GM18867 (cell line): ENCODE measurements around the gene PLS3.
A peak's percentile ranks its signal among the peaks of the same experiment; 100 is the strongest.
"Not testable (repeated sequence)": the region's sequence is repeated elsewhere in the genome, so short reads cannot be mapped to it uniquely, and the experiment has no call there.

ENCODE experiments used
- ATAC-seq: cut with Tn5 transposase; IDR thresholded peaks from one replicate; pipeline ENCODE4 v1.9.1; 2021; ENCODE audit warnings: mild to moderate bottlenecking, moderate library complexity; ENCODE audit not compliant: unreplicated experiment

The PLS3 gene, protein sequence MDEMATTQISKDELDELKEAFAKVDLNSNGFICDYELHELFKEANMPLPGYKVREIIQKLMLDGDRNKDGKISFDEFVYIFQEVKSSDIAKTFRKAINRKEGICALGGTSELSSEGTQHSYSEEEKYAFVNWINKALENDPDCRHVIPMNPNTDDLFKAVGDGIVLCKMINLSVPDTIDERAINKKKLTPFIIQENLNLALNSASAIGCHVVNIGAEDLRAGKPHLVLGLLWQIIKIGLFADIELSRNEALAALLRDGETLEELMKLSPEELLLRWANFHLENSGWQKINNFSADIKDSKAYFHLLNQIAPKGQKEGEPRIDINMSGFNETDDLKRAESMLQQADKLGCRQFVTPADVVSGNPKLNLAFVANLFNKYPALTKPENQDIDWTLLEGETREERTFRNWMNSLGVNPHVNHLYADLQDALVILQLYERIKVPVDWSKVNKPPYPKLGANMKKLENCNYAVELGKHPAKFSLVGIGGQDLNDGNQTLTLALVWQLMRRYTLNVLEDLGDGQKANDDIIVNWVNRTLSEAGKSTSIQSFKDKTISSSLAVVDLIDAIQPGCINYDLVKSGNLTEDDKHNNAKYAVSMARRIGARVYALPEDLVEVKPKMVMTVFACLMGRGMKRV

GRCh38 chrX:115560978-115561604 lies at the start of gene PLS3:
PLS3 (plus strand) TSS chrX:115561174; CDS start chrX:115610251, 49,077 bp downstream.
- ATAC-seq: peak; percentile 65

- ATAC-seq: no peak
These were observed 42.9 kb upstream of the PLS3 start for GRCh38 chrX:115518113-115518512.

- no peak for ATAC-seq
These were observed 39.2 kb upstream of the PLS3 start for GRCh38 chrX:115521741-115522140.

DNA sequence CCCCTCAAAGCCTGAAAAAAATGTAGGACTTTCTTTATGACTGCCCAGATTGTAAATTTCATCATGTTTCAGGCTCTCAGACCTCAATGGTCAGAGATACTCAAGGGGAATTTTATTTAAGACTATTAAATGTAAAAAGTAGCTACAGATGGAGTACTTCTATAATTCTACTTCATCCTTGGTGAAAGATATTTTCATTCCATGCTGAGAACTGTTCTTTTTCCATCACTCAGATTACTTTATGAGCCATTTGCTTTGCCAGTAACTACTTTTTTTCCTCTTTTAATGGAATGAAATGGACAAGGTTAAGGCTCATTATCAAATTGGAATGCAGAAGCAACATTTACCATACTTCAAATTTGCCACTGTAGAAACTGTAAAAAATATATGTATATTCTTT lies 38.0 kb upstream of the PLS3 start:
- ATAC-seq: no peak

GRCh38 chrX:115525486-115525885 lies 35.5 kb upstream of the PLS3 start:
- no peak for ATAC-seq

- no peak for ATAC-seq
These were observed 29.1 kb upstream of the PLS3 start for GRCh38 chrX:115531818-115532403.

GRCh38 chrX:115533485-115533884 lies 27.5 kb upstream of the PLS3 start:
- ATAC-seq: no peak

DNA sequence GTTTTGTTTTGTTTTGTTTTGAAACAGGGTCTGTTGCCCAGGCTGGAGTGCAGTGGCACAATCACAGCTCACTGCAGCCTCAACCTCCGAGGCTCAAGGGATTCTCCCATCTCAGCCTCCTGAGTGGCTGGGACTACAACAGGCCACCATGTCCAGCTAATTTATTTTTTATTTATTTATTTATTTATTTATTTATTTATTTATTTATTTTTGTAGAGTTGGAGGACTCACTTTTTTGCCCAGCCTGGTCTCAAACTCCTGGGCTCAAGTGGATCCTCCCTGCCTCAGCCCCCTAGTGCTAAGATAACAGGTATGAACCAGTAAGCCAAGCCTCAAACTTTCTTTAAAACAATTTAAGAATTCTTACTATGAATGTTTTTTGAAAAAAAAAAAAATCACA lies 26.6 kb upstream of the PLS3 start:
- no peak for ATAC-seq

- no peak for ATAC-seq
These were observed 25.6 kb upstream of the PLS3 start for GRCh38 chrX:115535421-115535820.

GRCh38 chrX:115535844-115536243 lies 25.1 kb upstream of the PLS3 start:
- ATAC-seq: no peak

GRCh38 chrX:115539841-115540240 lies 21.1 kb upstream of the PLS3 start:
- ATAC-seq: no peak

GRCh38 chrX:115541045-115541444 lies 19.9 kb upstream of the PLS3 start:
- not testable (repeated sequence) for ATAC-seq

DNA sequence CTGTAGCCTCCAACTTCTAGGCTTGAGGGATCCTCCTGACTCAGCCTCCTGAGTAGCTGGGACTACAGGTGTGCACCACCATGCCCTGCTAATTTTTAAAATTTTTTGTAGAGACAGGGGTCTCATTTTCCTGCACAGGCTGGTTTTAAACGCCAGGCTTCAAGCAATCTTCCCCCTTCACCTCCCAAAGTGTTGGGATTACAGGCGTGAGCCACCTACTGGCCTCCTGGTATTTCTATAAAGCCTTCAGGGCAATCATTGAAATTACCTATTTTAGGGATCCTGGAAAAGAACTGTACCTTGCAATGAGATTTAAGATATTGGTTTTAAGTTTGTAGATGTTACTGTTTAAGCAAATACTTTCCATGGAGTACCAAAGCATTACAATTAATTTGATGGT lies 13.5 kb upstream of the PLS3 start:
- ATAC-seq: no peak

GRCh38 chrX:115549008-115549407 lies 12.0 kb upstream of the PLS3 start:
- ATAC-seq: peak; percentile 66

- no peak for ATAC-seq
These were observed 7.8 kb upstream of the PLS3 start for GRCh38 chrX:115553171-115553570.

GRCh38 chrX:115559672-115560071 lies 1.3 kb upstream of the PLS3 start:
- ATAC-seq: no peak

DNA sequence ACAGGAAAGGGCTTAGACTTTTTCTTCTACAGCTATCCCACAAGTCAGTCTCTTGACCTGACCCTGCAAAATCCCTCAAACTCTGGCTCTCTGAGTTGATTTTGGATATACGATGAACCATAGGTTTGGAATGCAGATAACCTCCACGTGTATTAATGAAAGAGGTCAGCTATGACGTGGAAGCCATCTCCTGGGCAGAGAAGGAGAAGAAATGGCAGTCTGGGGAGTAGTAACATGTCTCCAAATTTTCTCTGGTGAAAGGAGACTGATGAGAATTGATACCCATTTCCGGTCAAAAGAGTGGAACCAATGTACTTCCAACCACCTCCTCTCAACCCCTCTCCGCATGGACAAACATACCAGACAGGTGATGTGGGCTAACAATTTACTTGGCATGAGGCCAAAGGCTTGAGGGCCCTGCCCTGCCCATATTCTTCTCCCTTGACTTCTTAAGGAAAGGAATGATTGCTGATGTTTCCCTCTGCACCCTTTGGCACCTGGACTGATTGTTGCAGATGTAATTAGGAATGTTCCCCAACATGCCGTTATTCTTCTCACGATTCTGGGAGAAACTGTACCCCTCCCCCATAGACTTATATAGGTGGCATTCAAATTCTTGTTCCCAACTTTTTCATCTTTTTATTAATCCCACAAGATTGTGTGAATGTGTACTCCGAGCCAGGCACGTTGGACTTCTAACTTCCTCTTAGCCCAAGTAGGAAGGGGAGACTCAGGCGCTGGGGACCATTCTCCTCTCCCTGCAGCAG lies 580 bp upstream of the PLS3 start:
- no peak for ATAC-seq

DNA sequence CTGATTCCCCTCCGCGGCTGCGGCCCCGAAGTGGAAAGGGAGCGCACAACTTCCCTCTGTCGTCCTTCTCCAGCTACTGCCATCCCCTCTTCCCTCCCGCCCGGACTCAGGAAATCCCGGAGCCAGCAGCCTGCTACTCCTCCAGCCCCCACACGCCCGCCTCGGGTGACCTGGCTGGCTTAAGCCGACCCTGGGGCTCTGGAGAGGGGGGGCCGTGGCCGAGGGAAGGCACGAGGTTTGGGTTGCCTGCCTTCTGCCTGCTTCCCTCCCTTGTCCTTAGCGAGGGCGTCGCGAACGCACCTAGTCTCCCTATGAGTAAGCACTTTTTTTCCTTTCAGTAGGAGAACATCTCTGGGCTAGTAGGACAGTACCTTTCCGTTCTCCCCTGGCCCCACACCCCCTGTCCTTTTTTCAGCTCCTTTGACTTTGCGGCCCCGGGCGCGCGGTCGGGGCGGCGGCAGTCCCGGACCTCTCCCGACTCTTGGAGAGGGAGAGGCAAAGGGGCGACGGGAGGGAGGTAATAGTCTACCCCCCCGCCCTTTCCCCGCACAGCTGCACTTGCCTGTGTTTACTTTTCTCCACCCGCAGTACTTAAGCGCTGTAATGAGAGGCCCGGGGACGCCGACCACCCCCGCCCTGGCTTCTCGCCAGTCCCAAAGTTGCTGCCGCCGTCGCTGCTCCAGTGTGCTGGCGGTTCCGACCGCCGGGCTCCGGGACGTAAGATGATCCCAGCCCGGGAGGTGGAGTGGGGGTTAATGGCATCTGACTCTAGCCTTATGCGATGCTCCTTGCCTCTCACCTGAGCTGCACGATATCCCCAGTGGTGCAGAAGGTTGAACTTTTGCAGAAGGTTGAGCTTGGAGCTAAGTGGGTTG lies 868 bp downstream of the PLS3 start:
- ATAC-seq: peak; percentile 20

DNA sequence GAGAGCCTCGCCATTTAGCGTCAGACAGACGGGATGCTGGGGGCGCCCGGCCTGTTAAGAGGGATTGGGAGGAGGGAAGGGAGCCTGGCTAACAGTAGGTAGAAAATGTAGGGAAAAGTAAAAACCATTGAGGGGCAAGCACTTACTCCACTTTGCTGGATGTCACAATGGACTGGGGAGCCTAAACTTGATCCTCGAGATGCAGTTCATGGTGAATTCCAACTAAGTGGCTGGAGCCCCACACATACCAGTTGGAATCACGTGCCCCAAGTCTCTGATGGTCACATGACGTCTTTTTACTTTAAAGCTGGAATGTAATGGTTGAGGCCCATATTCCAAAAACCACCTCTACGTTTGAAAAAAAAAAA lies 1.5 kb downstream of the PLS3 start:
- no peak for ATAC-seq

DNA sequence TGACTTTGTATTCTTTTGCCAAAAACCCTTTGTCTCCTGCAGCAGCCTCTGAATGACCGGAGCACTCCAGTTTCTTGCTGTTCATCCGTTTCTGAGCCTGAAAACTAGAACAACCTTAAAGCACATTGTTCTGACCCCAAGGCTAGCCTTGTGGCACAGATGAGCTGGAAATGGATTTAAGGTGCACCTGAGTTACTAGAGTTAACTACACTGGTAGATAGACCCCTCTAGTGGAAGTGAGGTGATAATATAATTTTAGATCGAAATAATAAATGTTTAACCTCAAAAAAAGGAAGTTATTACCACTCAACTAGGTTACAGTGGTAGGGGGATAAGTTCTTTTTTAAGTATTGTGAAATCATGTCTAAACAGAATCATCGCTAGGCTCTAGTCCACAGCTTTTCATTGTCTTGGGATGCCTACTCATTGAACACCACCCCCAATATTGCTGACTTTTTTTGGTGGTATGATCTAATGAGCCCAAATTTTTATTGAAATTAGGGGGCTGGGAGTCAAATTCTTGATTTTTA lies 2.7 kb downstream of the PLS3 start:
- no peak for ATAC-seq
